Urinary bladder (tissue), 4 donors: ENCODE measurements around the gene FBXL16. TPM values are rescaled to one million over a fixed set of nuclear protein-coding genes. Genes with fewer than 3 reads are reported as not detected.

ENCODE experiments used
- DNase-seq: peaks from one replicate; pipeline ENCODE4 v3.0.0-alpha.2; 2015; ENCODE audit errors: extremely low spot score
- H3K27ac ChIP-seq: one replicate; pipeline ENCODE4 v1.5.1; 2013; ENCODE audit warnings: low read depth, mild to moderate bottlenecking, moderate library complexity
- H3K36me3 ChIP-seq: one replicate; pipeline ENCODE4 v1.6.1; 2013; ENCODE audit warnings: mild to moderate bottlenecking, moderate library complexity; ENCODE audit not compliant: insufficient read depth
- H3K4me1 ChIP-seq: one replicate; pipeline ENCODE4 v1.6.1; 2013; ENCODE audit warnings: mild to moderate bottlenecking, moderate library complexity; ENCODE audit not compliant: insufficient read depth
- H3K4me3 ChIP-seq: one replicate; pipeline ENCODE4 v1.5.1; 2013; ENCODE audit warnings: low read depth, low read length
- WGBS: extraction: QIAGEN DNeasy Blood & Tissue Kit; methylation state at CpG from one replicate; pipeline ENCODE4 v1.1.7; 2013; 5-methylcytosine and 5-hydroxymethylcytosine counted together
- polyA plus RNA-seq: library from polyadenylated mRNA; stranded (reverse); fragments of 200-250 nt; gene quantifications from one replicate; pipeline ENCODE4 v1.2.3, GENCODE V29; 2013
- total RNA-seq: library from RNA; depleted of rRNA; stranded (reverse); fragments of >200 nt; gene quantifications from one replicate; pipeline ENCODE4 v1.2.3, GENCODE V29; 2014
- donor health status: healthy with polysubstance abuse.
- donor health status: healthy.

Gene FBXL16
- total and polyA plus RNA-seq, 2 donors = 0.26 to 0.68 TPM

GRCh38 chr16:680625-680945, 25.0 kb downstream of the FBXL16 start:
- WGBS = under 1% methylated on average over 38 of the region's 38 CpGs
- H3K4me3 ChIP-seq = peak overlapping the region; percentile 82
- peaks cover 2% of the 10 kb centered on the region for H3K4me1 ChIP-seq
- H3K36me3 ChIP-seq = peaks cover 2% of the 10 kb centered on the region
- no peak for DNase-seq
- peak overlapping the region; percentile 53 for H3K27ac ChIP-seq

GRCh38 chr16:679814-680624, 25.6 kb downstream of the FBXL16 start, which contains the start of gene STUB1:
STUB1 (plus strand) TSS chr16:680410; CDS start chr16:680526, 116 bp downstream.
- peak within 1 kb of the TSS; percentile 82 for H3K4me3 ChIP-seq
- H3K4me1 ChIP-seq = peaks cover 2% of the 10 kb centered on the region
- H3K36me3 ChIP-seq = peaks cover 2% of the 10 kb centered on the region
- WGBS = 2% methylated on average over 90 of the region's 91 CpGs
- peak within 1 kb of the TSS; percentile 91 for H3K27ac ChIP-seq
- DNase-seq = peak; percentile 55

- H3K27ac ChIP-seq = no peak overlapping the region
- H3K36me3 ChIP-seq = peaks cover 2% of the 10 kb centered on the region
- WGBS = 22% methylated on average over 52 of the region's 52 CpGs
- DNase-seq = no peak
- H3K4me3 ChIP-seq = peak overlapping the region; percentile 28
- H3K4me1 ChIP-seq = peaks cover 2% of the 10 kb centered on the region
Measured at GRCh38 chr16:678858-679813, 26.5 kb downstream of the FBXL16 start.

- WGBS = 83% methylated on average over 21 of the region's 21 CpGs
- H3K27ac ChIP-seq = no peak overlapping the region
- no peak for DNase-seq
- H3K36me3 ChIP-seq = peaks cover 2% of the 10 kb centered on the region
- H3K4me1 ChIP-seq = peaks cover under 1% of the 10 kb centered on the region
- no peak overlapping the region for H3K4me3 ChIP-seq
Measured at GRCh38 chr16:678209-678857, 27.3 kb downstream of the FBXL16 start.

GRCh38 chr16:677316-678190, 28.0 kb downstream of the FBXL16 start:
- no peaks in the 10 kb centered on the region for H3K4me1 ChIP-seq
- H3K27ac ChIP-seq = no peak overlapping the region
- DNase-seq = no peak
- H3K36me3 ChIP-seq = peaks cover under 1% of the 10 kb centered on the region
- WGBS = 47% methylated on average over 57 of the region's 57 CpGs
- H3K4me3 ChIP-seq = no peak overlapping the region

- Histone ChIP-seq H3K4me3 (no peak overlapping the region), H3K27ac (no peak overlapping the region), H3K4me1 (no peaks in the 10 kb centered on the region), H3K36me3 (no peaks in the 10 kb centered on the region)
- DNase-seq = peak; percentile 64
- 63% methylated on average over 23 of the region's 23 CpGs for WGBS
Measured at GRCh38 chr16:676913-677312, 28.7 kb downstream of the FBXL16 start.

- no peak overlapping the region for H3K27ac ChIP-seq
- no peak for DNase-seq
- H3K4me3 ChIP-seq = no peak overlapping the region
- H3K36me3 ChIP-seq = no peaks in the 10 kb centered on the region
- 88% methylated on average over 21 of the region's 21 CpGs for WGBS
- H3K4me1 ChIP-seq = no peaks in the 10 kb centered on the region
Measured at GRCh38 chr16:676565-676902, 29.1 kb downstream of the FBXL16 start.

GRCh38 chr16:675884-676564, 29.6 kb downstream of the FBXL16 start:
- 37% methylated on average over 25 of the region's 25 CpGs for WGBS
- H3K36me3 ChIP-seq = no peaks in the 10 kb centered on the region
- no peak for DNase-seq
- no peak overlapping the region for H3K27ac ChIP-seq
- H3K4me3 ChIP-seq = no peak overlapping the region
- no peaks in the 10 kb centered on the region for H3K4me1 ChIP-seq

GRCh38 chr16:674968-675883, 30.4 kb downstream of the FBXL16 start, which contains the start of gene RHBDL1:
RHBDL1 (plus strand) TSS chr16:675671; CDS start chr16:675791, 120 bp downstream.
- WGBS = 3% methylated on average over 73 of the region's 73 CpGs
- Histone ChIP-seq H3K27ac (no peak within 1 kb of the TSS), H3K36me3 (no peaks in the 10 kb centered on the region), H3K4me1 (no peaks in the 10 kb centered on the region), H3K4me3 (peak within 1 kb of the TSS; percentile 9)
- no peak for DNase-seq

- Histone ChIP-seq H3K36me3 (no peaks in the 10 kb centered on the region), H3K4me1 (no peaks in the 10 kb centered on the region), H3K4me3 (no peak overlapping the region), H3K27ac (no peak overlapping the region)
- WGBS = 81% methylated on average over 22 of the region's 22 CpGs
- no peak for DNase-seq
Measured at GRCh38 chr16:674214-674881, 31.3 kb downstream of the FBXL16 start.

GRCh38 chr16:673399-673991, 32.1 kb downstream of the FBXL16 start:
- H3K27ac ChIP-seq = no peak overlapping the region
- H3K36me3 ChIP-seq = no peaks in the 10 kb centered on the region
- WGBS = 91% methylated on average over 18 of the region's 18 CpGs
- no peaks in the 10 kb centered on the region for H3K4me1 ChIP-seq
- DNase-seq = no peak
- no peak overlapping the region for H3K4me3 ChIP-seq
